WERI-Rb-1 (cell line): Measurements from ENCODE around the gene PCDHB3.
"Not testable (repeated sequence)": the region's sequence is repeated elsewhere in the genome, so short reads cannot be mapped to it uniquely, and the experiment has no call there.

Source experiments
- DNase-seq: peaks from one replicate; pipeline ENCODE4 v3.0.0-alpha.2; 2020
- H3K27ac ChIP-seq: fragments of 250-450 bp; sonication (Bioruptor Pico); 2 replicates; pipeline ENCODE4 v1.5.1; 2020; ENCODE audit warnings: mild to moderate bottlenecking, moderate library complexity
- H3K27me3 ChIP-seq: fragments of 250-450 bp; sonication (Bioruptor Pico); 2 replicates; pipeline ENCODE4 v1.5.1; 2021; ENCODE audit warnings: mild to moderate bottlenecking, low read depth, moderate library complexity; ENCODE audit not compliant: insufficient read depth, severe bottlenecking
- H3K36me3 ChIP-seq: fragments of 250-450 bp; sonication (Bioruptor Pico); 2 replicates; pipeline ENCODE4 v1.5.1; 2020; ENCODE audit warnings: mild to moderate bottlenecking, moderate library complexity
- H3K4me3 ChIP-seq: 2 replicates; pipeline ENCODE4 v1.5.1; 2011; ENCODE audit warnings: low read depth, mild to moderate bottlenecking, control low read depth, low read length
- H3K9me3 ChIP-seq: fragments of 250-450 bp; sonication (Bioruptor Pico); 2 replicates; pipeline ENCODE4 v1.5.1; 2021; ENCODE audit warnings: mild to moderate bottlenecking, moderate library complexity; ENCODE audit not compliant: severe bottlenecking
- TF ChIP-seq, protein P1 (sequence below): IDR thresholded peaks from 2 replicates; pipeline ENCODE4 v1.5.1; 2011; ENCODE audit warnings: low read depth, mild to moderate bottlenecking, control low read depth, inconsistent platforms, low read length

PCDHB3 gene

DNA sequence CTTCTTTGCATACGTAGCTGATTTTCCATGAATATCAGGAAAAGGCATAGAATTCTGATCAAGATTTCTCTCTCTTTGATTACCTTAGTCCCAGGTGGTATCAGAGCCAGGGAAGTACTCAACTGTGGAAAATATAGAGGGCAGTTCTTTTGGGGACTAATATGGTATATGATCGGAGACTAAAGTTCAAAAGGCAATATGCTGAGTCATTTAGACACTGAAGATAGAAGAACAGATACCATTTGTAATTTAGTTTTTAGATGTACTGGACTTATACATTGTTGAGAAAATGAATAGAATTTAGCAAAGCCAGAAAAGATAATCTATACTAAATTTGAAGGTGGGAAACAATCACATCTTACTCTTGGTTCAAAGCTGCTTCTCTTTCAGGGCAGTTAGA, 5.1 kb downstream of the PCDHB3 start:
- TF ChIP-seq, protein P1, sequence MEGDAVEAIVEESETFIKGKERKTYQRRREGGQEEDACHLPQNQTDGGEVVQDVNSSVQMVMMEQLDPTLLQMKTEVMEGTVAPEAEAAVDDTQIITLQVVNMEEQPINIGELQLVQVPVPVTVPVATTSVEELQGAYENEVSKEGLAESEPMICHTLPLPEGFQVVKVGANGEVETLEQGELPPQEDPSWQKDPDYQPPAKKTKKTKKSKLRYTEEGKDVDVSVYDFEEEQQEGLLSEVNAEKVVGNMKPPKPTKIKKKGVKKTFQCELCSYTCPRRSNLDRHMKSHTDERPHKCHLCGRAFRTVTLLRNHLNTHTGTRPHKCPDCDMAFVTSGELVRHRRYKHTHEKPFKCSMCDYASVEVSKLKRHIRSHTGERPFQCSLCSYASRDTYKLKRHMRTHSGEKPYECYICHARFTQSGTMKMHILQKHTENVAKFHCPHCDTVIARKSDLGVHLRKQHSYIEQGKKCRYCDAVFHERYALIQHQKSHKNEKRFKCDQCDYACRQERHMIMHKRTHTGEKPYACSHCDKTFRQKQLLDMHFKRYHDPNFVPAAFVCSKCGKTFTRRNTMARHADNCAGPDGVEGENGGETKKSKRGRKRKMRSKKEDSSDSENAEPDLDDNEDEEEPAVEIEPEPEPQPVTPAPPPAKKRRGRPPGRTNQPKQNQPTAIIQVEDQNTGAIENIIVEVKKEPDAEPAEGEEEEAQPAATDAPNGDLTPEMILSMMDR = no peak
- DNase-seq = no peak
- H3K36me3 ChIP-seq = no peaks in the 10 kb centered on the region; the same call in 1 of the 2 replicates
- no peaks in the 10 kb centered on the region for H3K27me3 ChIP-seq
- no peak overlapping the region for H3K27ac ChIP-seq
- H3K4me3 ChIP-seq = no peak overlapping the region
- H3K9me3 ChIP-seq = no peaks in the 10 kb centered on the region

DNA sequence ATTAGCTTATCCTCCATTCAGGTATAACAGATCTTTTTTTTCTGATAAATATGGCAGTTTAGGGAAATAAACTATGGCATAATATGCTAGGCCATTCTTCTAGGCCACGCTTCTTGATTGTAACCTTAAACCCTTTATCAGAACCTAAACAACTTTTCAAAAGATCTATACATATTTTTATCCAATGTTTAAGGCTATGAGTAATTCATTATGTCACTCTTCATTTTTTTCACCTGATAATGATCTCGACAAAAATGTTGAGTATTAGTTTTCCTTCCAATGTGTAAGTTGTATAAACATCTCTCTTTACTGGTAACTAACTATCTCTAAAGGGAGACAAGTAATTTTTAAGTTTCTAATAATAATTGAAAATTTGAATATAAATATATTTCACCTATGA, 19.0 kb downstream of the PCDHB3 start:
- TF ChIP-seq, protein P1 = no peak
- Histone ChIP-seq H3K9me3 (no peaks in the 10 kb centered on the region), H3K27me3 (no peaks in the 10 kb centered on the region), H3K36me3 (no peaks in the 10 kb centered on the region), H3K27ac (no peak overlapping the region), H3K4me3 (no peak overlapping the region)
- no peak for DNase-seq

DNA sequence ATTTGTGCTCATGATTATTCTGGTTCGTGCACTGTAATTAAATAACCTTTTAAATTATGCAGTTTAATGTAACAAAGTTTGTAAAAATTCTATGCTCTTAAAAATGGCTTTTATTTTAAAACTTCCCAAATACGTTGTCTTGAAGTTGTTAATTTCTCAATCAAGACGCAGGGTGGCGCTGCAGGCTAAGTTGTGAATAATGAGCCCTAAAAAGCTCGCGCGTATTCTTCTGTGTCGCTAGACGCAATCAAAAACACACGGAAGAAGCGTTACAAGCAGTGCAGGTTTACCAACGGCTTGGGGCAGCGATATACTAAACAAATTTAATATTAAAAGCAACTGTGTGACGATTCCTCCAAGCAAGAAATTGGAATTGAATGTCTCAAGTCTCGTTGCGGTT, 21.3 kb downstream of the PCDHB3 start, which contains the start of gene PCDHB4:
TSS of gene PCDHB4 (plus strand) at position 256 of the 400 bp plus-strand sequence. CDS start 181 bp downstream, outside the sequence.
- DNase-seq = no peak
- H3K27me3 ChIP-seq = no peaks in the 10 kb centered on the region
- H3K4me3 ChIP-seq = no peak within 1 kb of the TSS
- no peaks in the 10 kb centered on the region for H3K9me3 ChIP-seq
- H3K36me3 ChIP-seq = no peaks in the 10 kb centered on the region
- H3K27ac ChIP-seq = no peak within 1 kb of the TSS
- TF ChIP-seq, protein P1 = no peak

DNA sequence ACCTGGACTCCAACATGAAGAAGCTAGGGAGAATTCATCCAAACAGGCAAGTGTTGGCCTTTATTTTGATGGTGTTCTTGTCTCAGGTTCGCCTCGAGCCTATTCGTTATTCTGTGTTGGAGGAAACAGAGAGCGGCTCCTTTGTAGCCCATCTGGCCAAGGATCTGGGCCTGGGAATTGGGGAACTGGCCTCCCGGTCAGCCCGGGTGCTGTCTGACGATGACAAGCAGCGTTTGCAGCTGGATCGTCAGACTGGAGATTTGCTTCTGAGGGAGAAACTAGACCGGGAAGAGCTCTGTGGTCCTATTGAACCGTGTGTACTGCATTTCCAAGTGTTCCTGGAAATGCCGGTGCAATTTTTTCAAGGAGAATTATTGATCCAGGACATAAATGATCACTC, 21.7 kb downstream of the PCDHB3 start:
- no peak overlapping the region for H3K27ac ChIP-seq
- H3K27me3 ChIP-seq = no peaks in the 10 kb centered on the region
- no peaks in the 10 kb centered on the region for H3K9me3 ChIP-seq
- H3K4me3 ChIP-seq = no peak overlapping the region
- TF ChIP-seq, protein P1 = no peak
- no peaks in the 10 kb centered on the region for H3K36me3 ChIP-seq
- no peak for DNase-seq

DNA sequence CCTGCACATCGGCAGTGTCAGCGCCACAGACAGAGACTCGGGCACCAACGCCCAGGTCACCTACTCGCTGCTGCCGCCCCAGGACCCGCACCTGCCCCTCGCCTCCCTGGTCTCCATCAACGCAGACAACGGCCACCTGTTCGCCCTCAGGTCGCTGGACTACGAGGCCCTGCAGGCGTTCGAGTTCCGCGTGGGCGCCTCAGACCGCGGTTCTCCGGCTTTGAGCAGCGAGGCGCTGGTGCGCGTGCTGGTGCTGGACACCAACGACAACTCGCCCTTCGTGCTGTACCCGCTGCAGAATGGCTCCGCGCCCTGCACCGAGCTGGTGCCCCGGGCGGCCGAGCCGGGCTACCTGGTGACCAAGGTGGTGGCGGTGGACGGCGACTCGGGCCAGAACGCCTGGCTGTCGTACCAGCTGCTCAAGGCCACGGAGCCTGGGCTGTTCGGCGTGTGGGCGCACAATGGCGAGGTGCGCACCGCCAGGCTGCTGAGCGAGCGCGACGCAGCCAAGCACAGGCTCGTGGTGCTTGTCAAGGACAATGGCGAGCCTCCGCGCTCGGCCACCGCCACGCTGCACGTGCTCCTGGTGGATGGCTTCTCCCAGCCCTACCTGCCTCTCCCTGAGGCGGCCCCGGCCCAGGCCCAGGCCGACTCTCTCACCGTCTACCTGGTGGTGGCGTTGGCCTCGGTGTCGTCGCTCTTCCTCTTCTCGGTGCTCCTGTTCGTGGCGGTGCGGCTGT, 23.3 kb downstream of the PCDHB3 start:
- H3K27ac ChIP-seq, H3K36me3 ChIP-seq, H3K27me3 ChIP-seq, H3K9me3 ChIP-seq, DNase-seq, H3K4me3 ChIP-seq: not testable (repeated sequence)

DNA sequence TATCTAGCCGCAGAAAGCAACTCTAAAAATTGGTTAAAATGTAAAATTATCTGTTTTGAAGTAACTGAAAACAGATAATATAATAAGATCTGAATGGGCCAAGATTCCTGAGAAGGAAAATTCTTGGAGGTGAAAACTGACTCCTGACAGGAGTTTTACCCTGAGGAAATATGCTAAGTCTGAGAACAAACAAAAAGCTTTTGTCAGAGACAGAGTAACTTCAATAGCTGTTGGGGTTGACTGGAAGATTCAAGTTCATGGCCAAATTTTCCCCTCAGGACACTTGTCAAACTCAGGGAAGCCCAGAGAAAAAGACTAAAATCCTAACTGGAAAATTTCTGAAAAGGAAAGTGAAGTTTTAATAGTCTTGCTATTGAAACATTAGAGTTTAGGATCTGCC, 27.0 kb downstream of the PCDHB3 start:
- no peak for DNase-seq
- Histone ChIP-seq H3K36me3 (no peaks in the 10 kb centered on the region), H3K27ac (no peak overlapping the region), H3K4me3 (no peak overlapping the region), H3K27me3 (no peaks in the 10 kb centered on the region), H3K9me3 (no peaks in the 10 kb centered on the region)
- TF ChIP-seq, protein P1 = no peak
